NCI-H2107 treated with DMSO at 0.1 percent for 48 hours (cell line): ENCODE results near the gene EMC7.
"Not testable (repeated sequence)": the region's sequence is repeated elsewhere in the genome, so short reads cannot be mapped to it uniquely, and the experiment has no call there.

Source experiments
- DNase-seq: peaks from one replicate; lab custom pipeline; 2025; ENCODE audit not compliant: unreplicated experiment; lab: John Stamatoyannopoulos, UW

Gene EMC7

GRCh38 chr15:34099914-34100313 lies 1.7 kb downstream of the EMC7 start:
- no peak for DNase-seq

- no peak for DNase-seq
These were observed 15.9 kb downstream of the EMC7 start for GRCh38 chr15:34085746-34086145.

- DNase-seq = no peak
These were observed 17.6 kb downstream of the EMC7 start for GRCh38 chr15:34084086-34084485.

- DNase-seq = no peak
These were observed 21.8 kb downstream of the EMC7 start for GRCh38 chr15:34079904-34080303.

GRCh38 chr15:34078900-34079299 lies 22.8 kb downstream of the EMC7 start:
- DNase-seq = no peak

- DNase-seq = no peak
These were observed 24.9 kb downstream of the EMC7 start for GRCh38 chr15:34076785-34077184.

- no peak for DNase-seq
These were observed 31.7 kb downstream of the EMC7 start for GRCh38 chr15:34070003-34070402.

- no peak for DNase-seq
These were observed 35.7 kb downstream of the EMC7 start for GRCh38 chr15:34065941-34066340.

- no peak for DNase-seq
These were observed 36.4 kb downstream of the EMC7 start for GRCh38 chr15:34065261-34065660.

GRCh38 chr15:34064438-34064837 lies 37.2 kb downstream of the EMC7 start:
- DNase-seq = no peak

GRCh38 chr15:34059946-34060345 lies 41.7 kb downstream of the EMC7 start:
- no peak for DNase-seq

GRCh38 chr15:34059476-34059875 lies 42.2 kb downstream of the EMC7 start:
- DNase-seq = no peak

- DNase-seq = no peak
These were observed 44.8 kb downstream of the EMC7 start for GRCh38 chr15:34056911-34057310.

GRCh38 chr15:34055868-34056595 lies 45.6 kb downstream of the EMC7 start:
- DNase-seq = no peak

- no peak for DNase-seq
These were observed 47.5 kb downstream of the EMC7 start for GRCh38 chr15:34054081-34054707.

- DNase-seq = not testable (repeated sequence)
These were observed 51.3 kb downstream of the EMC7 start for GRCh38 chr15:34050385-34050784.

GRCh38 chr15:34049112-34049511 lies 52.5 kb downstream of the EMC7 start:
- no peak for DNase-seq

GRCh38 chr15:34047893-34048775 lies 53.5 kb downstream of the EMC7 start:
- no peak for DNase-seq

- no peak for DNase-seq
These were observed 55.1 kb downstream of the EMC7 start for GRCh38 chr15:34046471-34047145.

- DNase-seq = no peak
These were observed 57.8 kb downstream of the EMC7 start for GRCh38 chr15:34043813-34044212.

- no peak for DNase-seq
These were observed 58.3 kb downstream of the EMC7 start for GRCh38 chr15:34043391-34043790.
